GM15510 (cell line): ENCODE data around the gene TRIM44.

Source experiments
- POLR2A ChIP-seq: IDR thresholded peaks from 3 replicates; pipeline ENCODE4 v1.6.1; 2011; ENCODE audit warnings: borderline replicate concordance; ENCODE audit not compliant: insufficient read length; ENCODE audit errors: extremely low read depth

TRIM44 gene

GRCh38 chr11:35681163-35681767 lies 18.7 kb downstream of the TRIM44 start:
- TF ChIP-seq POLR2A = no peak

GRCh38 chr11:35682230-35683173 lies 19.9 kb downstream of the TRIM44 start:
- no peak for TF ChIP-seq POLR2A

GRCh38 chr11:35683728-35684339 lies 21.3 kb downstream of the TRIM44 start:
- TF ChIP-seq POLR2A = no peak

- TF ChIP-seq POLR2A = no peak
Measured at GRCh38 chr11:35688023-35688422, 25.4 kb downstream of the TRIM44 start.

- no peak for TF ChIP-seq POLR2A
Measured at GRCh38 chr11:35689081-35689996, 26.8 kb downstream of the TRIM44 start.

- no peak for TF ChIP-seq POLR2A
Measured at GRCh38 chr11:35702126-35702525, 39.6 kb downstream of the TRIM44 start.

- no peak for TF ChIP-seq POLR2A
Measured at GRCh38 chr11:35709376-35709775, 46.8 kb downstream of the TRIM44 start.

- TF ChIP-seq POLR2A = no peak
Measured at GRCh38 chr11:35711173-35711910, 48.8 kb downstream of the TRIM44 start.

- no peak for TF ChIP-seq POLR2A
Measured at GRCh38 chr11:35711924-35712323, 49.3 kb downstream of the TRIM44 start.

- TF ChIP-seq POLR2A = no peak
Measured at GRCh38 chr11:35712533-35712932, 50.0 kb downstream of the TRIM44 start.

GRCh38 chr11:35714882-35715627 lies 52.5 kb downstream of the TRIM44 start:
- TF ChIP-seq POLR2A = no peak

GRCh38 chr11:35717043-35717442 lies 54.5 kb downstream of the TRIM44 start:
- no peak for TF ChIP-seq POLR2A

GRCh38 chr11:35717520-35717919 lies 54.9 kb downstream of the TRIM44 start:
- no peak for TF ChIP-seq POLR2A
